Dedifferentiated amniotic fluid mesenchymal stem cell (primary cell): ENCODE data around the gene BLOC1S4.
"Not testable (repeated sequence)": the region's sequence is repeated elsewhere in the genome, so short reads cannot be mapped to it uniquely, and the experiment has no call there.

Experiments
- DNase-seq: peaks from one replicate; pipeline ENCODE4 v3.0.0-alpha.2; 2016; ENCODE audit errors: extremely low spot score

BLOC1S4 gene

GRCh38 chr4:6718932-6719610, 3.1 kb downstream of the BLOC1S4 start:
- no peak for DNase-seq

GRCh38 chr4:6719611-6720179, 3.7 kb downstream of the BLOC1S4 start:
- no peak for DNase-seq

- DNase-seq = peak; percentile 75
Observed at GRCh38 chr4:6720202-6720699, 4.3 kb downstream of the BLOC1S4 start.

GRCh38 chr4:6721121-6721520, 5.1 kb downstream of the BLOC1S4 start:
- DNase-seq = no peak

GRCh38 chr4:6722891-6723290, 6.9 kb downstream of the BLOC1S4 start:
- DNase-seq = no peak

- no peak for DNase-seq
Observed at GRCh38 chr4:6723851-6724250, 7.9 kb downstream of the BLOC1S4 start.

GRCh38 chr4:6724421-6725111, 8.6 kb downstream of the BLOC1S4 start:
- no peak for DNase-seq

- DNase-seq = not testable (repeated sequence)
Observed at GRCh38 chr4:6725427-6725961, 9.5 kb downstream of the BLOC1S4 start.

GRCh38 chr4:6727081-6727942, 11.3 kb downstream of the BLOC1S4 start:
- DNase-seq = no peak

- DNase-seq = no peak
Observed at GRCh38 chr4:6727943-6728250, 11.9 kb downstream of the BLOC1S4 start.

GRCh38 chr4:6728320-6729029, 12.5 kb downstream of the BLOC1S4 start:
- DNase-seq = no peak

GRCh38 chr4:6730603-6731317, 14.8 kb downstream of the BLOC1S4 start:
- no peak for DNase-seq

GRCh38 chr4:6731318-6731675, 15.3 kb downstream of the BLOC1S4 start:
- DNase-seq = no peak

- DNase-seq = no peak
Observed at GRCh38 chr4:6731780-6732179, 15.8 kb downstream of the BLOC1S4 start.

- DNase-seq = peak; percentile 78
Observed at GRCh38 chr4:6732441-6733357, 16.7 kb downstream of the BLOC1S4 start.

GRCh38 chr4:6733358-6734164, 17.6 kb downstream of the BLOC1S4 start:
- no peak for DNase-seq

GRCh38 chr4:6734165-6734786, 18.3 kb downstream of the BLOC1S4 start:
- no peak for DNase-seq

- no peak for DNase-seq
Observed at GRCh38 chr4:6739920-6740319, 23.9 kb downstream of the BLOC1S4 start.
